HuH-7.5 (cell line): ENCODE data around the gene C7orf57.

Experiments
- DNase-seq: peaks from one replicate; pipeline ENCODE4 v3.0.0; 2011; ENCODE audit warnings: low spot score

C7orf57 gene

GRCh38 chr7:48085433-48085791 is 50.1 kb downstream of the C7orf57 start:
- DNase-seq: no peak

DNA sequence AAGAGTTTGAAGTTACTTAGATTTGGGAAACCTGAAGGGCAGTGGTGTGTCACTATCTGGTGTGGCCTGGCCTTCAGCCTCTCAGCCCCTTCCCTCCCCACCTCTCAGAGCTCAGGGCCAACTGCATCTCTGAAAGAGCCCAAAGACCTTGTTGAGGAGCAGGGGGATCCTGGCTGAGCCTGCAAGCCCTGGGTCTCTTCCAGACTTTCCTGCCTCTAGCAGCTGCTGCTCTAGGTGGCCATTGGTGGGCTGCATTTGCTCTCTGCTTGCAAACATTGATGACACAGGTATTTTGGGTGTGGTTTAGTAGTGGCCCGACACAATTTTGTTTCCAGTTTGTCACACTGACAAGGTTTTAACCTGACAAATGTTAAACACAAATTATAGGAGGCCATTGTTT is 50.6 kb downstream of the C7orf57 start:
- DNase-seq: no peak

- no peak for DNase-seq
Measured at GRCh38 chr7:48087349-48087748, 52.0 kb downstream of the C7orf57 start.

DNA sequence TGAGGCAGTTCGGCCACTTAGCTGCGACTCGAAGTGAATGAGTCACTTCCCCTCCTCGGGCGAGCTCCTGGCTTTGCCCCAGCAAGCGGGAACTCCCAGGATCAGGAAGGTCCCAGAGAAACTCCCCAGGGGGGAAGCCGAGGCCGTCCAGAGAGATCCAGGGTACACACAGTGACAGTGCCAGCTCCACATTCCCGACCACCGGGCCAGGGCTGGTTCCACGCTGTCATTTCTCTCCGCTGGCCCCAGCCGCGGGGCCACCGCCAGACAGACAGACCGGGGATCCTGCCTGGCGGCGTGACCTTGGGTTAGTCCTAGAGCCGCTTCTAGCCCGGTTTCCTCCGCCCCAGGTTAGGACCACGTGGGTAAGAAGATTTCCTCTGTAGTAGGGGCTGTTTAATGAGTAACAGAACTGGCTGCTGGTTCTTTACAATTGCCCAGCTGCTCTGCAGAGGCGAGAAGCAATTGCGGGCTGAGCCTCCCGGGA is 53.3 kb downstream of the C7orf57 start:
- peak; percentile 42 for DNase-seq

- DNase-seq: peak; percentile 77
Measured at GRCh38 chr7:48089046-48090003, 54.0 kb downstream of the C7orf57 start, which contains the start of gene UPP1. TSS of gene UPP1 (plus strand) at chr7:48089265. CDS start at chr7:48094784, 5,519 bp downstream.

DNA sequence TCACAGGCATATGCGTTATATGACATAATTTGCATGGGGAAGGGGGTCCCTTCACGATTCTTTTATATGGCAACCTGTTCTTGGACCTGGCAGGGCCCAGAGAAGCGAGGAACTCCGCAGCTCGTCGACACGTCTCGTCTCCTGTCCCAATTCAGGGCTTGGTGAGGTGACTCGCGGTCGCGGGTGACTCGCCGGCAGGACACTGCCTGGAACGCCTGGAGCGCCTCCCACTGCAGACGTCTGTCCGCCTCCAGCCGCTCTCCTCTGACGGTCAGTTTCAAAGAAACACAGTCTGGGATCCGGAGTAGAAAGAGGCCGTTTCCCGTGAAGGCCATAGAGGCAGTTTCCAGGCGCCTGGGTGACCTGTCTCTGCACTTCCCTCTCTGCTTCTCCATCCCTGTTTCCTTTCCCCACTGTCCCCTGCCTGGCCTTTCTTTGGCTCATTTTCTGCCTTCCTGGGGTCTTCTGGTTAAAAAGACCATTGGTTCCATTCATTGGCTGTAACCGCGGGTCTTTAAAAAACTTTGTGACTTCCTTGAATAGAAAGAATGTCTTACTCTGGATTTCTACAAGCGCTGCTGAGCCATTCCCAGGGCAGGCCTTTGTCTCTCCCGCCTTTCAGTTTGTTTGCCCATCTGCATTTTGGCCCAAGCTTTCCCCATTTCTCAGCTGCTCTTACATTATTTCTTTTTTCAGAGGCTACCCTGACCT is 54.9 kb downstream of the C7orf57 start:
- no peak for DNase-seq

DNA sequence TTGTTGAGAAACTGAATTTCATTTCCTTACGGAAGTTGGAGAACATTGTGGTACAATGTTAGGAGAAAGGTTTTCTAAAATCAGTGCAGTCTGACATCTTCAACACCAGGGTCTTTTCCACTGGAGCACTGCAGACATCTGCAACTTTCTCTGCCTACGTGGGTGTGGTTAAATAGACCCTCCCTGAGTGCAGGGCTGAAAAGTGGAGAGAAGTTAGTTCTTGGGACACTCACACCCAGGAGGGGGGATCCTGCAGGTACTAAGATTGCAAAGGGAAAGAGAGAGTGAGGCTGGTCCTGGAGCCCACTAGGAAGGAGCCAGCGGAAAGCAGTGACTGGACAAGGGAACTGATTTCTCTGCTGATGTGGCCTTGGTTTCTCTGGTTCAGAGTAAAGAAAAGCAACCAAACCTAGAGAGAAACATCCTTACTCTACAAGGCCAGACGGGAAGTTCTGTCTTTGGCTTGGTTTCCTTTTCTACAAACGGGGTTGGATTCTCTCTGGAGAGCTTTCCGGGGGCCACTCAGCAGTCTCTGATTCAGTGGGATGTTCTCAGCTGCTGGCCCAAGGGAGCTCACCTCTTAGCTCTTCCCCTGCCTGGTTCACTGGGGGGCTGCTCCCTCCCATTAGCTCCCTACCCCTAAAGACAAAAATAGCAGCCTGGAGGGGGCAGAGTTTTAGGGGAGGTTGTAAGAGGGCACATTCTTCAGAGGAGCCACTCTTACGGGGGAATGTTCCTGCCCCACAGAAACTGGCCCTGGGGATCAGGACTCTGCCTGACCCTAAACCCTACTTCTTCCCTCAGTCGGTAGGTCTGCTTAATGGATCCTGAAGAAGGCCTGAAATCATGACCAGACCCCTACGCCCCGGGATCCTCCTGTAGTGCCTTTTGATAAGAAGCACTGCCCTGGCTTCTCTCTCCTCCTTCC is 56.4 kb downstream of the C7orf57 start:
- no peak for DNase-seq

GRCh38 chr7:48094861-48095293 is 59.5 kb downstream of the C7orf57 start:
- DNase-seq: no peak

GRCh38 chr7:48096273-48096672 is 60.9 kb downstream of the C7orf57 start:
- DNase-seq: no peak

DNA sequence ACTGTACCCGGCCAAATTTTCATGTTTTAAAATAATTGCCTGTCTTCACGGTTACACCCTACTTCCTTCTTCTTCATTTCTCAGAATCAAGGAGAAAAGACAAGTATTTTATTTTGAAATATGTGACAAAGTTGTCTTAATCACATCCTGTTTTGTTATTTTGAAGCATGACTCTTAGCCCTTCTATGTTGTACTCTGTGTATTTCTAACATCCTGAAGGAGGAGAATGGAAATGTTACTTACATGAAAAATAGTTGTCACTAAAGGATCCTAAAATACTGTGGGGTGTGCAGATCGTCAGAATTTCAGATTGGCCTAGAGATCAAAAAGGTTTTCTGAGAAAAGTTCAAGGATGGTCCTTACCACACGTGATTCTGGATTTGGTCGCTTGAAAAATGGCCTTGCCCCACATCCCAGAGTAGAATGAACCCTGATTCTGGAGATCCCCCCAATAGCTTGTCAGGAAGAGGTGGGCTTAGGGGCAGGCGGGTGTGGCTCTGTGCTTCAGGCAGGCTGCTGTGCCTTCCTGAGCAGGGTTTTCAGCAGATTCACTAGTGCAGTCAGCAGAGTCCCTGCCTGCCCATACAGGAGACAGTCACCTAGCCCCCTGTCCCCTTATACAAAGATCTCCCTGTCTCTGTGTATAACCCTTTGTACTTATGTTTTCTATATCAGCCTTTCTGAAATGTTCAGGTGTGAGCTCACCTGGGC is 62.3 kb downstream of the C7orf57 start:
- DNase-seq: no peak

GRCh38 chr7:48098846-48099245 is 63.5 kb downstream of the C7orf57 start:
- DNase-seq: no peak

- no peak for DNase-seq
Measured at GRCh38 chr7:48099781-48100180, 64.4 kb downstream of the C7orf57 start.

GRCh38 chr7:48101352-48101751 is 66.0 kb downstream of the C7orf57 start:
- no peak for DNase-seq

DNA sequence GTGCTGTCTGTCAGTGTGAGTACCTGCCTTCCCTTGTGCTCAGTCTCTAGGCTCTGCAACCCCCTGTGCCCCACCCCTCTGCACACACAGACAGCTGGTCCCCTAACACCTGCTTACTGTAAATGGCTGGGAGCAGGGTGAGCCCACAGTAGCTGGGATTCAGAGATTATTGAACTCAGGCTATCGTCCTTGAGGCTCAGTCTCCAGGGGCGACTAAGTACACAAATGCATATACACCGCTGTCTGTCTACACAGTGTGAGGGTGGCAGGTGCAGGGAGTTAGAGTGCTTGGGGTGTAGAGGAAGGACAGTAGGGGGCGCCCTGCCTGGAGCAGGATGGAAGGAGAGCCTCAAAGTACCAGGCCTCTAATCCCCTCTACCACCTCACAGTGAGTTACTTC is 66.6 kb downstream of the C7orf57 start:
- DNase-seq: no peak

DNA sequence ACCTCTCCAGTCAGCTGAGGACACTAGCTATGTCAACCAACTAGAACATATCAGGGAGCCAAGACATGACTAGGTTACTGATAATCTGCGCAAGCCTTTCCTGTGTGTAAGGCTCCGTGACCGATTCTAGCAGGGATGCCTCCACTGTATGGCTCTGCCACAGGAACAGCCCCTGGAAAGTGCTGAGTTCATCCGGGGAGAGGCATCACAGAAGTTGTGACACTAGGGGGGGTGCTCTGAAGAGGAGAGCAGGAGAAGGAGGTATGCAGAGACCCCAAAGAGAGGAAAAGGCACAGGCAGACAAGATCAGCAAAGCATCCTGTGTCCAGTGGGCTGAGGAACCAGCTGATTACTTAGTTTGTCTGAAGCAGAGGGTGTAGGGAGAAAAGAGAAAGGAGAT is 67.2 kb downstream of the C7orf57 start:
- no peak for DNase-seq

DNA sequence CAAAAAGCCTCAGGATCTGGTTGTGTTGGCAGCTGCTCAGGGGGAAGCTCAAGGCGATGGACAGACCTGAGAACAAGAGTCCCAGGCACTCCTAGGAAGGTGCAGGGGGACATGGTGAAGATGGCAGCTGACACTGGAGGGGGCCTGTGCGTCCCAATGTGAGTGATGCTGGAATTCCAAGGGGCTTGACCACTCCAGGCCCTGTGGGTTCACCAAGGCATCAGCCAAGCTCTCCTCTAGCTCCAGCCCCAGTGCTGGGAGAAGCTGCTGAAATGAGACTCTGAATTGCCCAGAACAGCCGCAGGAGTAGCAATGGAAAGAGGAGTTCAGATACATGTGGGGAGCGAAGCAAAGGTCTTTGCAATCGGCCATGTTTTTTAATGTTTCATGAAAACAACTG is 69.7 kb downstream of the C7orf57 start:
- no peak for DNase-seq

- DNase-seq: no peak
Measured at GRCh38 chr7:48106906-48107659, 71.7 kb downstream of the C7orf57 start.

GRCh38 chr7:48107926-48108472 is 72.7 kb downstream of the C7orf57 start:
- no peak for DNase-seq

- no peak for DNase-seq
Measured at GRCh38 chr7:48108959-48109847, 73.9 kb downstream of the C7orf57 start.
